ENCODE data around the gene DEFB119. TPM values are rescaled to one million over a fixed set of nuclear protein-coding genes. Genes with fewer than 3 reads are reported as not detected.
"Not testable (repeated sequence)": the region's sequence is repeated elsewhere in the genome, so short reads cannot be mapped to it uniquely, and the experiment has no call there.

Gene DEFB119
- total RNA-seq, 2 experiments from 2014 or later: not detected

DNA sequence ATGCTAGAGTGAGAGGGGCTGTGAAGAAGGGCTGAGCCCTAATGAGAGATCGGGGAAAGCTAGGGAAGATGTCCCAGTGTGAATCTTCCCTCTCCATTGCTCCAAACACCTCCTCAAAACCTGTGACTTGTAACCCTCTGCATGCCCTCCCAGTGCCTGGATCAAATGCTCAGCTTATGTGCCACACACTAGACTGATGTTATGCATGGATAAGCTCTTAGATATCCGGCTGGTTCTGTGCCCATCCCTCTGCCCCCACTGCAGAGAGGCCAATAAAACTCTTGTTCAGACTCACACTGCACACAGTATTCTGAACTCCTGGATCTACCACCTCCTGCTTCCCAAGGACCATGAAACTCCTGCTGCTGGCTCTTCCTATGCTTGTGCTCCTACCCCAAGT lies 22.1 kb downstream of the DEFB119 start, which contains the start of gene DEFB118:
DEFB118 (plus strand) TSS at position 301 of the 400 bp plus-strand sequence; CDS start at position 351, 50 bp downstream.
- no peak within 1 kb of the TSS for H3K4me3 Mint-ChIP-seq
- no peaks in the 10 kb centered on the region for H3K4me1 Mint-ChIP-seq
- DNase-seq: no peak
- ATAC-seq: no peak
- CTCF ChIA-PET: no interaction called here
- no peak within 1 kb of the TSS for H3K27ac Mint-ChIP-seq
- H3K27me3 Mint-ChIP-seq: no peaks in the 10 kb centered on the region
- no peaks in the 10 kb centered on the region for H3K36me3 Mint-ChIP-seq
- H3K9me3 Mint-ChIP-seq (ENCODE audit: low read depth): peaks cover 4% of the 10 kb centered on the region

DNA sequence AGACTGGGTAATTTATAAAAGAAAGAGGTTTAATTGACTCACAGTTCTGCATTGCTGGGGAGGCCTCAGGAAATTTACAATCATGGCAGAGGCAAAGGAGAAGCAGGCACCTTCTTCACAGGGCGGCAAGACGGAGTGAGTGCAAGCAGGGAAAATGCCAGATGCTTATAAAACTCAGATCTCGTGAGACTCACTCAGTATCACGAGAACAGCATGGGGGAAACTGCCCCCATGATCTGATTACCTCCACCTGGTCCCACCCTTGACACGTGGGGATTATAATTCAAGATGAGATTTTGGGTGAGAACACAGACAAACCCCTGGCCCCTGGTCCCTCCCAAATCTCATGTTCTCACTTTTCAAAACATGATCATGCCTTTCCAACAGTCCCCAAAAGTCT lies 26.1 kb downstream of the DEFB119 start:
- DNase-seq; ATAC-seq; H3K27me3 Mint-ChIP-seq; H3K4me1 Mint-ChIP-seq; H3K36me3 Mint-ChIP-seq; H3K4me3 Mint-ChIP-seq; H3K9me3 Mint-ChIP-seq (ENCODE audit: low read depth); CTCF ChIA-PET; H3K27ac Mint-ChIP-seq: not testable (repeated sequence)

DNA sequence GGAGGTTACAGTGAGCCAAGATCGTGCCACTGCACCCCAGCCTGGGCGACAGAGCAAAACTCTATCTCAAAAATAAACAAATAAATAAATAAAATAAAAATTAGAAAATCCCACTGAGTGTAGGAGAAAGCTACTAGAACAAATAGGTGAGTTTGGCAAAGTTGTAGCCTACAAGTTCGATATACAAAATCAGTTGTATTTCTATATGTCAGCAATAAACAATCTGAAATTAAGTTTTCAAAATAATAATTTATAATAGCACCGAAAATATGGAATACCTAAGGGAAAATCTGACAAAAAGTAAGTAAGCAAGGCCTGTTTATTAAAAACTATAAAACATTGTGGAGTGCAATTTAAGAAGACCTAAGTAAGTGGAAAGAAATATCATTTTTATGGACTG lies 27.1 kb downstream of the DEFB119 start:
- Mint-ChIP-seq H3K4me3 (no peak overlapping the region), H3K9me3 (ENCODE audit: low read depth) (peaks cover 6% of the 10 kb centered on the region)
- CTCF ChIA-PET: no interaction called here

DNA sequence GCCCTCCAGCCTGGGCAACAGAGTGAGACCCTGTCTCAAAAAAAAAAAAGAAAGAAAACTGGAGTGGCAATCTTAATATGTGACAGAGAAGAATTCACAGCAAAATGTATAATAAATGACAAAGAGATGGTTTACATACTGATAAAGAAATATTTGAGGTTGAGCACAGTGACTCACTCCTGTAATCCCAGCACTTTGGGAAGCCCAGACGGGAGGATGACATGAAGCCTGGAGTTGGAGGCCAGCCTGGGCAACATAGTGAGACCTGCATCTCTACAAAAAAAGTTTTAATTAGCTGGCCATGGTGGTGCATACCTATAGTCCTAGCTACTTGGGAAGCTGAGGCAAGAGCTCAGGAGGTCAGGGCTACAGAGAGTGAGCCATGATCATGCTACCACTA lies 34.4 kb downstream of the DEFB119 start:
- DNase-seq (no peak), ATAC-seq (no peak)
- H3K4me3 Mint-ChIP-seq: no peak overlapping the region
- H3K27ac Mint-ChIP-seq: no peak overlapping the region
- no peaks in the 10 kb centered on the region for H3K4me1 Mint-ChIP-seq
- CTCF ChIA-PET: no interaction called here
- no peaks in the 10 kb centered on the region for H3K9me3 Mint-ChIP-seq (ENCODE audit: low read depth)
- H3K36me3 Mint-ChIP-seq: no peaks in the 10 kb centered on the region
- no peaks in the 10 kb centered on the region for H3K27me3 Mint-ChIP-seq

More for the DNA sequence above, 27.1 kb downstream of the DEFB119 start:
- no peak for DNase-seq
- no peak for ATAC-seq
- Mint-ChIP-seq H3K36me3 (no peaks in the 10 kb centered on the region), H3K4me1 (no peaks in the 10 kb centered on the region), H3K27ac (no peak overlapping the region), H3K27me3 (peaks cover 3% of the 10 kb centered on the region)

DNA sequence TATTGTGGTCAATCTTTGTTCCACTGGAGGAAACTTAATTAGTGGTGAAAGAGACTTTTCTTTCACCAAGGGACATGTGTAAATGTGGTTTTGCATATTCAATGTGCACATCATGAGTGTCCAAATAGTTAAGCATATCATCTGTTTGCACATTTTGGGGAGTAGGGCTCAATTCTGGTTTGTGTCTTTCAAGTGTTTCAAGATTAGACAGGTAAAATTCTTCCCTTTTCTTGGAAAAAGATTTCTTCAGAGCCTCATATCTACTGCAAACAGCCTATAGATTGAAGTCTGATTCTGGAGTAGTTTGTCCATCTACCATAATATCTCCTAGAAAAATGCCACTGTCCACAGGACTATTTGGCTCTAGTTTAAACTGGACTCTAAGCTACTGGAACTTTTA lies 48.9 kb downstream of the DEFB119 start:
- Mint-ChIP-seq H3K4me1 (no peaks in the 10 kb centered on the region), H3K36me3 (no peaks in the 10 kb centered on the region), H3K9me3 (ENCODE audit: low read depth) (no peaks in the 10 kb centered on the region), H3K27me3 (no peaks in the 10 kb centered on the region), H3K27ac (no peak overlapping the region), H3K4me3 (no peak overlapping the region)
- no peak for DNase-seq
- ATAC-seq: no peak
- CTCF ChIA-PET: no interaction called here

DNA sequence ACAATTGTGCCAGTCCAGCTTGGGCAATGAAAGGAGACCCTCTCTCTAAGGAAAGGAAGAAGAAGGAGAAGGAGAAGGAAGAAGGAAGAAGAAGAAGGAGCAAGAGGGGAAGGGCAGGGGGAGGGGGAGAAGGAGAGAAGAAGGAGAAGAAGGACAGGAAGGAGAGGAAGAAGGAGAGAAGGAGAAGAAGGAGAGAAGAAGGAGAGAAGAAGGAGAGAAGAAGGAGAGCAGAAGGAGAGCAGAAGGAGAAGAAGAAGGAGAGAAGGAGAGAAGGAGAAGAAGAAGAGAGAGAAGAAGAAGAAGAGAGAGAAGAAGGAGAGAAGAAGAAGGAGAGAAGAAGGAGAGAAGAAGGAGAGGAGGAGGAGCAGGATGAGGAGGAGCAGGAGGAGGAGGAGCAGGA lies 59.5 kb downstream of the DEFB119 start:
- Mint-ChIP-seq H3K27me3 (no peaks in the 10 kb centered on the region), H3K36me3 (no peaks in the 10 kb centered on the region), H3K9me3 (ENCODE audit: low read depth) (peaks cover 4% of the 10 kb centered on the region), H3K27ac (no peak overlapping the region), H3K4me1 (no peaks in the 10 kb centered on the region), H3K4me3 (no peak overlapping the region)
- CTCF ChIA-PET: no interaction called here
- no peak for DNase-seq
- ATAC-seq: no peak

Other genes with a start within 250 kb of the DEFB119 start
- gene DEFB115, start 132.9 kb downstream of the DEFB119 start, total RNA-seq: not detected
- gene DEFB116, start 82.0 kb downstream of the DEFB119 start, total RNA-seq: not detected
- not detected for gene DEFB118, start 22.0 kb downstream of the DEFB119 start, total RNA-seq
- not detected for gene DEFB121, start 15.6 kb upstream of the DEFB119 start, total RNA-seq
- gene DEFB123, start 50.0 kb upstream of the DEFB119 start, total RNA-seq: not detected
- gene DEFB124, start 84.5 kb upstream of the DEFB119 start, total RNA-seq: not detected
- gene REM1, start 84.7 kb upstream of the DEFB119 start, total RNA-seq: not detected
- 100 to 1,000 TPM; 151 to 152 TPM for gene HM13, start 123.9 kb upstream of the DEFB119 start, total RNA-seq
- not detected for gene ID1, start 214.7 kb upstream of the DEFB119 start, total RNA-seq
- not detected for gene COX4I2, start 247.3 kb upstream of the DEFB119 start, total RNA-seq

Measured in activated CD8-positive, alpha-beta memory T cell treated with anti-CD3 and anti-CD28 coated beads, Interleukin-2, amount 10 ng/mL, durations not matched to agents 7 days and 5 days (primary cell).